RWPE1 (cell line): ENCODE results near the gene MGAT4C.

Experiments
- CTCF ChIA-PET: fragments of 350-600 bp; sonication (Branson Sonifier 250); formaldehyde crosslinking; extraction: SDS; loops from one replicate; lab custom pipeline; 2021; lab: Yijun Ruan, JAX
- POLR2A ChIA-PET: fragments of 400-600 bp; formaldehyde crosslinking; extraction: SDS; loops from one replicate; lab custom pipeline; 2020; ENCODE audit warnings: antibody characterized with exemption; ENCODE audit not compliant: low non-redundant PET; lab: Yijun Ruan, JAX
- DNase-seq: peaks from one replicate; pipeline ENCODE4 v3.0.0; 2012; ENCODE audit warnings: low spot score
- H3K27ac ChIP-seq: fragments of 450-650 bp; 2 replicates; pipeline ENCODE4 v1.5.1; 2017
- TF ChIP-seq, protein P1 (sequence below): fragments of 450-650 bp; conservative IDR thresholded peaks from 2 replicates; pipeline ENCODE4 v1.5.1; 2017; ENCODE audit warnings: low read depth, mild to moderate bottlenecking

The MGAT4C gene

DNA sequence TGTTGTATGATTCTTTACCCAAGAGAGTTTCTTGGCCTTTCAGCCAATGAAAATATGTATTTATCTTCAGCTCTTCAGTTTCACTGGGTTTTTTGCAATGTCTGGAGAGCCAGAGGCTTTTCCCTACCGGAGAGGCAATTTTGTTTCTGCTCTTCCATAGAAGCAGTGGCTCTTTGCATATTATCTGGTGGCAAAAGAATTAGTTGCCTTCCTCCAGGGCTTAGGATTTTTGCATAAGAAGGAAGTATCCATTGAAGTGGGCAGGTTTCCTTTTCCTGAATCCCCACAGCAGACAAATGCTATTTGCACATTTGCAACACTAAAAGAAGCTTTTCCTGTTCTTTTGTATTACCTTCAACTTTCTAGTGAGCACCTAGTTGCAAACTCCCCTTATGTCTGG lies 306.9 kb downstream of the MGAT4C start:
- H3K27ac ChIP-seq: no peak overlapping the region
- ChIA-PET POLR2A (no interaction called here), CTCF (interaction anchor here (0.8 kb wide), 1 partner anchor 29 kb away, joined by 3 read pairs; no protein-coding TSS in a partner anchor)
- TF ChIP-seq, protein P1, sequence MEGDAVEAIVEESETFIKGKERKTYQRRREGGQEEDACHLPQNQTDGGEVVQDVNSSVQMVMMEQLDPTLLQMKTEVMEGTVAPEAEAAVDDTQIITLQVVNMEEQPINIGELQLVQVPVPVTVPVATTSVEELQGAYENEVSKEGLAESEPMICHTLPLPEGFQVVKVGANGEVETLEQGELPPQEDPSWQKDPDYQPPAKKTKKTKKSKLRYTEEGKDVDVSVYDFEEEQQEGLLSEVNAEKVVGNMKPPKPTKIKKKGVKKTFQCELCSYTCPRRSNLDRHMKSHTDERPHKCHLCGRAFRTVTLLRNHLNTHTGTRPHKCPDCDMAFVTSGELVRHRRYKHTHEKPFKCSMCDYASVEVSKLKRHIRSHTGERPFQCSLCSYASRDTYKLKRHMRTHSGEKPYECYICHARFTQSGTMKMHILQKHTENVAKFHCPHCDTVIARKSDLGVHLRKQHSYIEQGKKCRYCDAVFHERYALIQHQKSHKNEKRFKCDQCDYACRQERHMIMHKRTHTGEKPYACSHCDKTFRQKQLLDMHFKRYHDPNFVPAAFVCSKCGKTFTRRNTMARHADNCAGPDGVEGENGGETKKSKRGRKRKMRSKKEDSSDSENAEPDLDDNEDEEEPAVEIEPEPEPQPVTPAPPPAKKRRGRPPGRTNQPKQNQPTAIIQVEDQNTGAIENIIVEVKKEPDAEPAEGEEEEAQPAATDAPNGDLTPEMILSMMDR: no peak
- no peak for DNase-seq

- DNase-seq: no peak
- TF ChIP-seq, protein P1: no peak
- no peak overlapping the region for H3K27ac ChIP-seq
- POLR2A ChIA-PET: no interaction called here
- CTCF ChIA-PET: interaction anchor here (0.6 to 1.2 kb wide), 2 partner anchors 472 to 479 kb away, joined by 3 to 4 read pairs; no protein-coding TSS in a partner anchor
Observed at GRCh38 chr12:85948340-85948739, 307.9 kb downstream of the MGAT4C start.

GRCh38 chr12:85947286-85947685 lies 308.9 kb downstream of the MGAT4C start:
- CTCF ChIA-PET: interaction anchor here (1.2 kb wide), 1 partner anchor 478 kb away, joined by 4 read pairs; no protein-coding TSS in a partner anchor
- no peak overlapping the region for H3K27ac ChIP-seq

GRCh38 chr12:85946375-85946774 lies 309.8 kb downstream of the MGAT4C start:
- TF ChIP-seq, protein P1: no peak
- CTCF ChIA-PET: no interaction called here

More at GRCh38 chr12:85947286-85947685, 308.9 kb downstream of the MGAT4C start:
- TF ChIP-seq, protein P1: no peak
- POLR2A ChIA-PET: no interaction called here
- DNase-seq: no peak

GRCh38 chr12:85927166-85927565 lies 329.0 kb downstream of the MGAT4C start:
- no peak for DNase-seq
- ChIA-PET POLR2A (no interaction called here), CTCF (interaction anchor here (0.6 kb wide), 1 partner anchor 8 kb away, joined by 3 read pairs; no protein-coding TSS in a partner anchor)
- TF ChIP-seq, protein P1: no peak
- no peak overlapping the region for H3K27ac ChIP-seq

More at GRCh38 chr12:85946375-85946774, 309.8 kb downstream of the MGAT4C start:
- DNase-seq: no peak
- POLR2A ChIA-PET: no interaction called here
- H3K27ac ChIP-seq: no peak overlapping the region

- peak; percentile 5 for DNase-seq
- TF ChIP-seq, protein P1: peak; percentile 75
- CTCF ChIA-PET: interaction anchor here (0.6 to 0.8 kb wide), 4 partner anchors 12 to 744 kb away, joined by 3 to 5 read pairs (median 4); no protein-coding TSS in a partner anchor
- POLR2A ChIA-PET: no interaction called here
- H3K27ac ChIP-seq: no peak overlapping the region
Observed at GRCh38 chr12:85923767-85924331, 332.3 kb downstream of the MGAT4C start.
